ENCODE results near the gene IL22RA2.

DNA sequence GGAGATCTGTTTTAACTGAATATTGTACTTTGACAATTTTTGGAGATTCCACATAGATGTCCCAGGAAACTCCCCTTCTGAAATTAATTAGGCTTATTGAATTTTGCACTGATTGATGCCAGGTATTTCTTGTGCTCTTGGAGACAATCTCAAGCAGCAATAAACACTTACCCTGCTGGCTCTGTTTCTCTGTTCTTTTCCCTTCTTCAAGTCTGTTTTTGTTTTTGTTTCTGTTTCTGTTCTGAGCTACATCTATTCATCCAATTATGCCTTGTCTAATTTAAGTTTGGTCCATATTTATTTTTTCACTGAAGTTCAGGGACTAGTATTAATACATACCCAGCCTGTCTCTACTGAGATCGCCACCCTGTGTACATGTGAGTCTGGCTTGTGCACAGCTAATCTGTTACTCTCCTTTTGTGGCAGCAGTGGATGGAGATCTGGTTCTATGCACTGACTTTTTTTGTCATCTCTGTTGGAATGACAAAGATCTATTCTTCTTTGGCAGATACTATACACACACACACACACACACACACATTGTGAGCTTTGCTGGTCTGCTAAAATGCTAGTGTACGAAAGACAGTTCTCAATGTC lies 51.9 kb downstream of the IL22RA2 start:
- TF ChIP-seq, protein P1, sequence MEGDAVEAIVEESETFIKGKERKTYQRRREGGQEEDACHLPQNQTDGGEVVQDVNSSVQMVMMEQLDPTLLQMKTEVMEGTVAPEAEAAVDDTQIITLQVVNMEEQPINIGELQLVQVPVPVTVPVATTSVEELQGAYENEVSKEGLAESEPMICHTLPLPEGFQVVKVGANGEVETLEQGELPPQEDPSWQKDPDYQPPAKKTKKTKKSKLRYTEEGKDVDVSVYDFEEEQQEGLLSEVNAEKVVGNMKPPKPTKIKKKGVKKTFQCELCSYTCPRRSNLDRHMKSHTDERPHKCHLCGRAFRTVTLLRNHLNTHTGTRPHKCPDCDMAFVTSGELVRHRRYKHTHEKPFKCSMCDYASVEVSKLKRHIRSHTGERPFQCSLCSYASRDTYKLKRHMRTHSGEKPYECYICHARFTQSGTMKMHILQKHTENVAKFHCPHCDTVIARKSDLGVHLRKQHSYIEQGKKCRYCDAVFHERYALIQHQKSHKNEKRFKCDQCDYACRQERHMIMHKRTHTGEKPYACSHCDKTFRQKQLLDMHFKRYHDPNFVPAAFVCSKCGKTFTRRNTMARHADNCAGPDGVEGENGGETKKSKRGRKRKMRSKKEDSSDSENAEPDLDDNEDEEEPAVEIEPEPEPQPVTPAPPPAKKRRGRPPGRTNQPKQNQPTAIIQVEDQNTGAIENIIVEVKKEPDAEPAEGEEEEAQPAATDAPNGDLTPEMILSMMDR (IDR thresholded peaks at IDR 0.05) = no peak
- TF ChIP-seq POLR2A (IDR thresholded peaks at IDR 0.05) (no peak), EP300 (IDR thresholded peaks at IDR 0.05) (no peak)

Measured in tibial nerve (tissue), 4 donors.